HuH-7.5 (cell line): Measurements from ENCODE around the gene PPP1R2B.

Experiments
- DNase-seq: peaks from one replicate; pipeline ENCODE4 v3.0.0; 2011; ENCODE audit warnings: low spot score

The PPP1R2B gene

GRCh38 chr5:156879665-156880285, 29.7 kb downstream of the PPP1R2B start:
- no peak for DNase-seq

- no peak for DNase-seq
Measured at GRCh38 chr5:156883316-156883875, 33.3 kb downstream of the PPP1R2B start.

GRCh38 chr5:156888520-156888919, 38.4 kb downstream of the PPP1R2B start:
- DNase-seq, result no peak

GRCh38 chr5:156892223-156892622, 42.1 kb downstream of the PPP1R2B start:
- no peak for DNase-seq

- no peak for DNase-seq
Measured at GRCh38 chr5:156892864-156893263, 42.8 kb downstream of the PPP1R2B start.

GRCh38 chr5:156893517-156893916, 43.4 kb downstream of the PPP1R2B start:
- no peak for DNase-seq

- no peak for DNase-seq
Measured at GRCh38 chr5:156896546-156896945, 46.5 kb downstream of the PPP1R2B start.
